ENCODE measurements around the gene PLXDC2. TPM values are rescaled to one million over a fixed set of nuclear protein-coding genes. Genes with fewer than 3 reads are reported as not detected.

Gene PLXDC2
- total and polyA plus RNA-seq, 2 experiments from 2014 or later = 13.5 to 19.4 TPM

DNA sequence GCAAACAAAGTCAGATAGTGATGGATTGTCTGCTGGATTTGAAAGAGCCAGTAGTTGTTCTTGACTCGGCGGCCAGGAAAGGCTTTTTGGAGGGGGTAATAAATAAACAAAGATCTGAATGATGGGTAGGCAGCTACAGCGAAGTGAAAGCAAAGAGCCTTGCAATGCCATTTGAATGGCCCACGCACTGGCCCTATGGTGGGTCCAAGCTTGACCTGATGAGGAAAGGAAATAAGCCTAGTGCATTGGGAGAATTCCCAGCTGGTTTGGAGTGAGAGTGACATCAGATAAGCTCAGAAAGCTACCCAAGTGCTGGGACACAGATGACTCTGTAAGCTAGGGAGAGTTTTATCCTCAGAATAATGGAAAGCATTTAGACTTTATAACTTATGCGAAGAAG lies 365.2 kb downstream of the PLXDC2 start:
- H2AFZ ChIP-seq = no peak overlapping the region
- H3K27me3 ChIP-seq (ENCODE audit: insufficient read depth) = no peaks in the 10 kb centered on the region
- H3K36me3 Mint-ChIP-seq (ENCODE audit: low read depth) = peaks cover 8% of the 10 kb centered on the region; the same call in 2 of the 3 replicates
- H3K9me2 ChIP-seq (ENCODE audit: insufficient read depth) = no peaks in the 10 kb centered on the region
- no peak overlapping the region for H3K4me2 ChIP-seq
- no peaks in the 10 kb centered on the region for H3F3A ChIP-seq (replicated peaks; ENCODE audit: low read depth)
- ATAC-seq (no peak; the same call in 2 of the 3 replicates), DNase-seq (ENCODE audit: low spot score) (peak; percentile 14)
- 0 out of 2 replicates have a peak, but pooled peaks cover 3% of the 10 kb centered on the region for H3K36me3 ChIP-seq (ENCODE audit: insufficient read depth)
- H3K4me3 Mint-ChIP-seq = no peak overlapping the region
- H3K27ac Mint-ChIP-seq = no peak overlapping the region
- H3K4me3 ChIP-seq = no peak overlapping the region
- TF ChIP-seq, protein P1, sequence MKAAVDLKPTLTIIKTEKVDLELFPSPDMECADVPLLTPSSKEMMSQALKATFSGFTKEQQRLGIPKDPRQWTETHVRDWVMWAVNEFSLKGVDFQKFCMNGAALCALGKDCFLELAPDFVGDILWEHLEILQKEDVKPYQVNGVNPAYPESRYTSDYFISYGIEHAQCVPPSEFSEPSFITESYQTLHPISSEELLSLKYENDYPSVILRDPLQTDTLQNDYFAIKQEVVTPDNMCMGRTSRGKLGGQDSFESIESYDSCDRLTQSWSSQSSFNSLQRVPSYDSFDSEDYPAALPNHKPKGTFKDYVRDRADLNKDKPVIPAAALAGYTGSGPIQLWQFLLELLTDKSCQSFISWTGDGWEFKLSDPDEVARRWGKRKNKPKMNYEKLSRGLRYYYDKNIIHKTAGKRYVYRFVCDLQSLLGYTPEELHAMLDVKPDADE (IDR thresholded peaks at IDR 0.05) = no peak
- TF ChIP-seq CREB1 (CRISPR knock-in tag; IDR thresholded peaks at IDR 0.05; ENCODE audit: low read depth) (no peak), STAT1 (IDR thresholded peaks at IDR 0.05; ENCODE audit: unreplicated experiment) (no peak)
- peaks cover 47% of the 10 kb centered on the region for H3K4me1 Mint-ChIP-seq
- peaks cover under 1% of the 10 kb centered on the region; the same call in 1 of the 3 replicates for H3K9me3 Mint-ChIP-seq
- H3K27ac ChIP-seq (ENCODE audit: low read depth) = no peak overlapping the region
- H4K20me1 ChIP-seq (replicated peaks; ENCODE audit: insufficient read depth) = no peaks in the 10 kb centered on the region
- H3K79me2 ChIP-seq (replicated peaks; ENCODE audit: insufficient read depth) = no peaks in the 10 kb centered on the region
- H3K4me1 ChIP-seq (ENCODE audit: insufficient read depth) = peaks cover 14% of the 10 kb centered on the region
- no peaks in the 10 kb centered on the region for H3K27me3 Mint-ChIP-seq (ENCODE audit: insufficient read depth, low read depth, poor library complexity)

DNA sequence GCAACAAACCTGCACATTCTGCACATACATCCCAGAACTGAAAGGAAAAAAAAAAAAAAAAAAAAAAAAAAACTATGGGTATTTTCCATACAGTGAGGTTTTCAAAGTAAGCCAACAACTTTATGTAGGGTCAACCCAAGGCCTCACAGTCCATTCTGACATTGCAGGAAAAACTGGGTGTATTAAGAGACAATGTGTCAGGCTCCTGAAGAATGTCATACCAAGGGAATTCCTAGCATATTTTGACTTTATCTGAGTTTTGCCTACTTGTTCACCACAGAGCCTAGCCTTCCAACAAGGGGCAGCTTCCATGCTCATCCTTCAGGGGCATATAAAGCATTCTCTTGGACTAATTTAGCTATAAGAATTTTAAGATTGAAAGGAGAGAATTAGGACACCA lies 368.9 kb downstream of the PLXDC2 start:
- peaks cover 12% of the 10 kb centered on the region for H3K4me1 ChIP-seq (ENCODE audit: insufficient read depth)
- no peaks in the 10 kb centered on the region for H3K79me2 ChIP-seq (replicated peaks; ENCODE audit: insufficient read depth)
- Mint-ChIP-seq H3K4me1 (peaks cover 41% of the 10 kb centered on the region), H3K4me3 (no peak overlapping the region), H3K36me3 (ENCODE audit: low read depth) (peaks cover 8% of the 10 kb centered on the region; the same call in 2 of the 3 replicates), H3K27ac (no peak overlapping the region; the same call in 1 of the 2 replicates), H3K27me3 (ENCODE audit: insufficient read depth, low read depth, poor library complexity) (no peaks in the 10 kb centered on the region), H3K9me3 (peaks cover 4% of the 10 kb centered on the region; the same call in 1 of the 3 replicates)
- no peaks in the 10 kb centered on the region for H3K9me2 ChIP-seq (ENCODE audit: insufficient read depth)
- ATAC-seq = peak; percentile 52
- H3F3A ChIP-seq (replicated peaks; ENCODE audit: low read depth) = no peaks in the 10 kb centered on the region
- H3K4me2 ChIP-seq = no peak overlapping the region
- H3K36me3 ChIP-seq (ENCODE audit: insufficient read depth) = no peaks in the 10 kb centered on the region
- no peak overlapping the region for H2AFZ ChIP-seq
- H3K4me3 ChIP-seq = no peak overlapping the region
- no peak overlapping the region for H3K27ac ChIP-seq (ENCODE audit: low read depth)
- no peaks in the 10 kb centered on the region for H3K27me3 ChIP-seq (ENCODE audit: insufficient read depth)
- peak; percentile 54 for DNase-seq (ENCODE audit: low spot score)
- H4K20me1 ChIP-seq (replicated peaks; ENCODE audit: insufficient read depth) = no peaks in the 10 kb centered on the region
- TF ChIP-seq ZNF331 (CRISPR knock-in tag; IDR thresholded peaks at IDR 0.05; ENCODE audit: low read depth) = no peak
- TF ChIP-seq, protein P2, sequence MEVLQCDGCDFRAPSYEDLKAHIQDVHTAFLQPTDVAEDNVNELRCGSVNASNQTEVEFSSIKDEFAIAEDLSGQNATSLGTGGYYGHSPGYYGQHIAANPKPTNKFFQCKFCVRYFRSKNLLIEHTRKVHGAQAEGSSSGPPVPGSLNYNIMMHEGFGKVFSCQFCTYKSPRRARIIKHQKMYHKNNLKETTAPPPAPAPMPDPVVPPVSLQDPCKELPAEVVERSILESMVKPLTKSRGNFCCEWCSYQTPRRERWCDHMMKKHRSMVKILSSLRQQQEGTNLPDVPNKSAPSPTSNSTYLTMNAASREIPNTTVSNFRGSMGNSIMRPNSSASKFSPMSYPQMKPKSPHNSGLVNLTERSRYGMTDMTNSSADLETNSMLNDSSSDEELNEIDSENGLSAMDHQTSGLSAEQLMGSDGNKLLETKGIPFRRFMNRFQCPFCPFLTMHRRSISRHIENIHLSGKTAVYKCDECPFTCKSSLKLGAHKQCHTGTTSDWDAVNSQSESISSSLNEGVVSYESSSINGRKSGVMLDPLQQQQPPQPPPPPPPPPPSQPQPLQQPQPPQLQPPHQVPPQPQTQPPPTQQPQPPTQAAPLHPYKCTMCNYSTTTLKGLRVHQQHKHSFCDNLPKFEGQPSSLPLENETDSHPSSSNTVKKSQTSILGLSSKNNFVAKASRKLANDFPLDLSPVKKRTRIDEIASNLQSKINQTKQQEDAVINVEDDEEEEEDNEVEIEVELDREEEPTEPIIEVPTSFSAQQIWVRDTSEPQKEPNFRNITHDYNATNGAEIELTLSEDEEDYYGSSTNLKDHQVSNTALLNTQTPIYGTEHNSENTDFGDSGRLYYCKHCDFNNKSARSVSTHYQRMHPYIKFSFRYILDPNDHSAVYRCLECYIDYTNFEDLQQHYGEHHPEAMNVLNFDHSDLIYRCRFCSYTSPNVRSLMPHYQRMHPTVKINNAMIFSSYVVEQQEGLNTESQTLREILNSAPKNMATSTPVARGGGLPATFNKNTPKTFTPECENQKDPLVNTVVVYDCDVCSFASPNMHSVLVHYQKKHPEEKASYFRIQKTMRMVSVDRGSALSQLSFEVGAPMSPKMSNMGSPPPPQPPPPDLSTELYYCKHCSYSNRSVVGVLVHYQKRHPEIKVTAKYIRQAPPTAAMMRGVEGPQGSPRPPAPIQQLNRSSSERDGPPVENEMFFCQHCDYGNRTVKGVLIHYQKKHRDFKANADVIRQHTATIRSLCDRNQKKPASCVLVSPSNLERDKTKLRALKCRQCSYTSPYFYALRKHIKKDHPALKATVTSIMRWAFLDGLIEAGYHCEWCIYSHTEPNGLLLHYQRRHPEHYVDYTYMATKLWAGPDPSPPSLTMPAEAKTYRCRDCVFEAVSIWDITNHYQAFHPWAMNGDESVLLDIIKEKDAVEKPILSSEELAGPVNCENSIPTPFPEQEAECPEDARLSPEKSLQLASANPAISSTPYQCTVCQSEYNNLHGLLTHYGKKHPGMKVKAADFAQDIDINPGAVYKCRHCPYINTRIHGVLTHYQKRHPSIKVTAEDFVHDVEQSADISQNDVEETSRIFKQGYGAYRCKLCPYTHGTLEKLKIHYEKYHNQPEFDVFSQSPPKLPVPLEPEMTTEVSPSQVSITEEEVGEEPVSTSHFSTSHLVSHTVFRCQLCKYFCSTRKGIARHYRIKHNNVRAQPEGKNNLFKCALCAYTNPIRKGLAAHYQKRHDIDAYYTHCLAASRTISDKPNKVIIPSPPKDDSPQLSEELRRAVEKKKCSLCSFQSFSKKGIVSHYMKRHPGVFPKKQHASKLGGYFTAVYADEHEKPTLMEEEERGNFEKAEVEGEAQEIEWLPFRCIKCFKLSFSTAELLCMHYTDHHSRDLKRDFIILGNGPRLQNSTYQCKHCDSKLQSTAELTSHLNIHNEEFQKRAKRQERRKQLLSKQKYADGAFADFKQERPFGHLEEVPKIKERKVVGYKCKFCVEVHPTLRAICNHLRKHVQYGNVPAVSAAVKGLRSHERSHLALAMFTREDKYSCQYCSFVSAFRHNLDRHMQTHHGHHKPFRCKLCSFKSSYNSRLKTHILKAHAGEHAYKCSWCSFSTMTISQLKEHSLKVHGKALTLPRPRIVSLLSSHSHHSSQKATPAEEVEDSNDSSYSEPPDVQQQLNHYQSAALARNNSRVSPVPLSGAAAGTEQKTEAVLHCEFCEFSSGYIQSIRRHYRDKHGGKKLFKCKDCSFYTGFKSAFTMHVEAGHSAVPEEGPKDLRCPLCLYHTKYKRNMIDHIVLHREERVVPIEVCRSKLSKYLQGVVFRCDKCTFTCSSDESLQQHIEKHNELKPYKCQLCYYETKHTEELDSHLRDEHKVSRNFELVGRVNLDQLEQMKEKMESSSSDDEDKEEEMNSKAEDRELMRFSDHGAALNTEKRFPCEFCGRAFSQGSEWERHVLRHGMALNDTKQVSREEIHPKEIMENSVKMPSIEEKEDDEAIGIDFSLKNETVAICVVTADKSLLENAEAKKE (CRISPR knock-in tag; IDR thresholded peaks at IDR 0.05) = no peak
- no peak for TF ChIP-seq ZNF114 (CRISPR knock-in tag; IDR thresholded peaks at IDR 0.05)
- TF ChIP-seq, protein P3, sequence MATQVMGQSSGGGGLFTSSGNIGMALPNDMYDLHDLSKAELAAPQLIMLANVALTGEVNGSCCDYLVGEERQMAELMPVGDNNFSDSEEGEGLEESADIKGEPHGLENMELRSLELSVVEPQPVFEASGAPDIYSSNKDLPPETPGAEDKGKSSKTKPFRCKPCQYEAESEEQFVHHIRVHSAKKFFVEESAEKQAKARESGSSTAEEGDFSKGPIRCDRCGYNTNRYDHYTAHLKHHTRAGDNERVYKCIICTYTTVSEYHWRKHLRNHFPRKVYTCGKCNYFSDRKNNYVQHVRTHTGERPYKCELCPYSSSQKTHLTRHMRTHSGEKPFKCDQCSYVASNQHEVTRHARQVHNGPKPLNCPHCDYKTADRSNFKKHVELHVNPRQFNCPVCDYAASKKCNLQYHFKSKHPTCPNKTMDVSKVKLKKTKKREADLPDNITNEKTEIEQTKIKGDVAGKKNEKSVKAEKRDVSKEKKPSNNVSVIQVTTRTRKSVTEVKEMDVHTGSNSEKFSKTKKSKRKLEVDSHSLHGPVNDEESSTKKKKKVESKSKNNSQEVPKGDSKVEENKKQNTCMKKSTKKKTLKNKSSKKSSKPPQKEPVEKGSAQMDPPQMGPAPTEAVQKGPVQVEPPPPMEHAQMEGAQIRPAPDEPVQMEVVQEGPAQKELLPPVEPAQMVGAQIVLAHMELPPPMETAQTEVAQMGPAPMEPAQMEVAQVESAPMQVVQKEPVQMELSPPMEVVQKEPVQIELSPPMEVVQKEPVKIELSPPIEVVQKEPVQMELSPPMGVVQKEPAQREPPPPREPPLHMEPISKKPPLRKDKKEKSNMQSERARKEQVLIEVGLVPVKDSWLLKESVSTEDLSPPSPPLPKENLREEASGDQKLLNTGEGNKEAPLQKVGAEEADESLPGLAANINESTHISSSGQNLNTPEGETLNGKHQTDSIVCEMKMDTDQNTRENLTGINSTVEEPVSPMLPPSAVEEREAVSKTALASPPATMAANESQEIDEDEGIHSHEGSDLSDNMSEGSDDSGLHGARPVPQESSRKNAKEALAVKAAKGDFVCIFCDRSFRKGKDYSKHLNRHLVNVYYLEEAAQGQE (IDR thresholded peaks at IDR 0.05; ENCODE audit: unreplicated experiment) = no peak
- no peak for TF ChIP-seq NANOG (IDR thresholded peaks at IDR 0.05; ENCODE audit: borderline replicate concordance)
- TF ChIP-seq POLR2AphosphoS5 (IDR thresholded peaks at IDR 0.05; ENCODE audit: low read depth) = no peak
- no peak for TF ChIP-seq STAT1 (IDR thresholded peaks at IDR 0.05; ENCODE audit: unreplicated experiment)
- TF ChIP-seq JUNB (IDR thresholded peaks at IDR 0.05; ENCODE audit: unreplicated experiment) = no peak
- no peak for TF ChIP-seq EZH2 (IDR thresholded peaks at IDR 0.05; ENCODE audit: low read depth, unreplicated experiment)
- no peak for TF ChIP-seq CREB1 (CRISPR knock-in tag; IDR thresholded peaks at IDR 0.05; ENCODE audit: low read depth)
- no peak for TF ChIP-seq EZH2phosphoT487 (IDR thresholded peaks at IDR 0.05; ENCODE audit: unreplicated experiment)
